ENCODE data around the gene HSPBP1. TPM values are rescaled to one million over a fixed set of nuclear protein-coding genes. Genes with fewer than 3 reads are reported as not detected.
"Not testable (repeated sequence)": the region's sequence is repeated elsewhere in the genome, so short reads cannot be mapped to it uniquely, and the experiment has no call there.

Gene HSPBP1
- total and polyA plus RNA-seq, 2 donors (not counting 3 experiments of a cell fraction or from before 2014, with no cell fraction given), result 30.4 to 47.5 TPM

DNA sequence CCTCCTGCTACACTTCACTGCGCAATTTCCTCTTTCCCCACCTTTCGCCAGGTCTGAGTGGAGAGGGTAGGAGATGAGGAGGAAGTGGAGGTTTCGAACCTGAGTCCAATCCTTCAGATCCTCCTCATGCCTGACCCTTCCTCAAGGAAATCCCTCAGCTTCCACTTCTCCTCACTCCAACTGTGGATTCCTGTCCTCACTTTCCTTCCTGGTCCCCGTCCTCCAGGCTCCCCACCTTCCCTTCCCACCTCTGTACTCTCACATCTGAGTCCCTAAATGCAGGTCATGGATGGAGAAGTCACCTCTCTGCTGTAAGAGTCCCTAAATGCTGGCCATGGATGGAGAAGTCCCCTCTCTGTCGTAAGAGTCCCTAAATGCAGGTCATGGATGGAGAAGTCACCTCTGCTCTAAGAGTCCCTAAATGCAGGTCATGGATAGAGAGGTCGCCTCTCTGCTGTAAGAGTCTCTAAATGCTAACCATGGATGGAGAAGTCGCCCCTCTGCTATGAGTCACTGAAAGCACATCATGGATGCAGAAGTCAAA, 54.4 kb downstream of the HSPBP1 start:
- BruUV-seq (replicated peaks), result no TSS peak
- dilution Hi-C loops (cut with MboI; ENCODE audit: extremely low pct_ligation_motif_present, low sequenced_read_pairs), result no loop called here
- no peak for TF ChIP-seq MYC (IDR thresholded peaks at IDR 0.05; ENCODE audit: low read depth, low read length)
- TF ChIP-seq EZH2 (IDR thresholded peaks at IDR 0.05; ENCODE audit: borderline replicate concordance, low read depth, low read length, severe bottlenecking), result no peak
- TF ChIP-seq, protein P1, sequence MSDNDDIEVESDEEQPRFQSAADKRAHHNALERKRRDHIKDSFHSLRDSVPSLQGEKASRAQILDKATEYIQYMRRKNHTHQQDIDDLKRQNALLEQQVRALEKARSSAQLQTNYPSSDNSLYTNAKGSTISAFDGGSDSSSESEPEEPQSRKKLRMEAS (IDR thresholded peaks at IDR 0.05; ENCODE audit: insufficient read depth, insufficient read length), result no peak
- no peak for TF ChIP-seq POLR2A (IDR thresholded peaks at IDR 0.05; ENCODE audit: low read depth, low read length)
- TF ChIP-seq POLR2AphosphoS5 (IDR thresholded peaks at IDR 0.05; ENCODE audit: insufficient read depth, low read depth, low read length), result no peak
- TF ChIP-seq GATA2 (IDR thresholded peaks at IDR 0.05; ENCODE audit: insufficient read depth, insufficient read length, low read depth, low read length), result no peak
- TF ChIP-seq FOS (IDR thresholded peaks at IDR 0.05; ENCODE audit: borderline replicate concordance, insufficient read depth, low read length), result no peak
- TF ChIP-seq JUN (IDR thresholded peaks at IDR 0.05; ENCODE audit: borderline replicate concordance, insufficient read depth, insufficient read length, low read depth), result no peak
- TF ChIP-seq, protein P2, sequence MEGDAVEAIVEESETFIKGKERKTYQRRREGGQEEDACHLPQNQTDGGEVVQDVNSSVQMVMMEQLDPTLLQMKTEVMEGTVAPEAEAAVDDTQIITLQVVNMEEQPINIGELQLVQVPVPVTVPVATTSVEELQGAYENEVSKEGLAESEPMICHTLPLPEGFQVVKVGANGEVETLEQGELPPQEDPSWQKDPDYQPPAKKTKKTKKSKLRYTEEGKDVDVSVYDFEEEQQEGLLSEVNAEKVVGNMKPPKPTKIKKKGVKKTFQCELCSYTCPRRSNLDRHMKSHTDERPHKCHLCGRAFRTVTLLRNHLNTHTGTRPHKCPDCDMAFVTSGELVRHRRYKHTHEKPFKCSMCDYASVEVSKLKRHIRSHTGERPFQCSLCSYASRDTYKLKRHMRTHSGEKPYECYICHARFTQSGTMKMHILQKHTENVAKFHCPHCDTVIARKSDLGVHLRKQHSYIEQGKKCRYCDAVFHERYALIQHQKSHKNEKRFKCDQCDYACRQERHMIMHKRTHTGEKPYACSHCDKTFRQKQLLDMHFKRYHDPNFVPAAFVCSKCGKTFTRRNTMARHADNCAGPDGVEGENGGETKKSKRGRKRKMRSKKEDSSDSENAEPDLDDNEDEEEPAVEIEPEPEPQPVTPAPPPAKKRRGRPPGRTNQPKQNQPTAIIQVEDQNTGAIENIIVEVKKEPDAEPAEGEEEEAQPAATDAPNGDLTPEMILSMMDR (IDR thresholded peaks at IDR 0.05; ENCODE audit: extremely low read depth in 1 of 2, insufficient read depth in 1 of 2, low read depth in 1 of 2, low read length in 2 of 2), result no peak
- H3K36me3 ChIP-seq (ENCODE audit: control insufficient read depth in 2 of 2, extremely low read depth in 1 of 2, insufficient read depth in 2 of 2, low read length in 2 of 2), result peaks cover 0 to 22% of the 10 kb centered on the region in 2 experiments
- no peak overlapping the region for H3K27ac ChIP-seq (ENCODE audit: insufficient read depth, low read depth, low read length)
- no peak overlapping the region for H3K9ac ChIP-seq (replicated peaks; ENCODE audit: extremely low read depth, insufficient read depth, low read length)
- H3K27me3 ChIP-seq (ENCODE audit: control insufficient read depth in 2 of 2, insufficient read depth in 2 of 2, low read length in 2 of 2), result no peaks in the 10 kb centered on the region
- no peaks in the 10 kb centered on the region for H3K9me1 ChIP-seq (replicated peaks; ENCODE audit: control insufficient read depth, extremely low read depth, insufficient read depth, low read length)
- H4K20me1 ChIP-seq (replicated peaks; ENCODE audit: control insufficient read depth, extremely low read depth, insufficient read depth, low read length), result no peaks in the 10 kb centered on the region
- DNase-seq (ENCODE audit: low read depth, low spot score), result no peak
- CTCF ChIA-PET, result no interaction called here
- intact Hi-C loops (cut with micrococcal nuclease), result no loop called here
- no peak overlapping the region for H3K4me3 ChIP-seq (replicated peaks in 1 of 3; ENCODE audit: insufficient read depth in 1 of 3, low read depth in 1 of 3, low read length in 3 of 3)
- no peak overlapping the region for H2AFZ ChIP-seq (ENCODE audit: low read depth, low read length)
- POLR2A ChIA-PET, result no interaction called here
- H3K4me1 ChIP-seq (ENCODE audit: control insufficient read depth, extremely low read depth, insufficient read depth, low read length), result no peaks in the 10 kb centered on the region
- H3K9me3 ChIP-seq (replicated peaks; ENCODE audit: control insufficient read depth, insufficient read depth, low read length), result no peaks in the 10 kb centered on the region
- H3K4me2 ChIP-seq (ENCODE audit: insufficient read depth, low read length), result no peak overlapping the region
- no peak for FAIRE-seq
- no peaks in the 10 kb centered on the region for H3K79me2 ChIP-seq (ENCODE audit: control insufficient read depth, insufficient read depth, low read length)

DNA sequence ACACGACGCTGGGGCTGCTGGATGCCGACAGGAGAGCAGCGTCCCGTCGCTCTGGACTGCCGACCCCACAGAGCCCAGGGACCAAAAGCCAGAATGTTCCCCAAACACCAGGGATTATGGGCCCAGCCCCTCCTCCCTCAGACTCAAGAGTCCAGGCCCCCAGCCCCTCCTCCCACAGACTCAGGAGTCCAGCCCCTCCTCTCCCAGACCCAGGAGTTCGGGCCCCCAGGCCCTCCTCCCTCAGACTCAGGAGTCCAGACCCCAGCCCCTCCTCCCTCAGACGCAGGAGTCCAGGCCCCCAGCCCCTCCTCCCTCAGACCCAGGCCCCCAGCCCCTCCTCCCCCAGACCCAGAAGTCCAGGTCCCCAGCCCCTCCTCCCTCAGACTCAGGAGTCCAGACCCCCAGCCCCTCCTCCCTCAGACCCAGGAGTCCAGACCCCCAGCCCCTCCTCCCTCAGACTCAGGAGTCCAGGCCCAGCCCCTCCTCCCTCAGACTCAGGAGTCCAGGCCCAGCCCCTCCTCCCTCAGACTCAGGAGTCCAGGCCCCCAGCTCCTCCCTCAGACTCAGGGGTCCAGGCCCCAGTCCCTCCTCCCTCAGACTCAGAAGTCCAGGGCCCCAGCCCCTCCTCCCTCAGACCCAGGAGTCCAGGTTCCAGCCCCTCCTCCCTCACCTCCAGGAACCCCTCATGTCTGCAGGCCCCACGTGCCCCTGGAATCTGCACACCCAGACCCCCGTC, 55.1 kb downstream of the HSPBP1 start:
- H3K27me3 ChIP-seq (ENCODE audit: control insufficient read depth in 2 of 2, insufficient read depth in 2 of 2, low read length in 2 of 2); H2AFZ ChIP-seq (ENCODE audit: low read depth, low read length); H3K27ac ChIP-seq (ENCODE audit: insufficient read depth, low read depth, low read length); intact Hi-C loops (cut with micrococcal nuclease); H3K9ac ChIP-seq (replicated peaks; ENCODE audit: extremely low read depth, insufficient read depth, low read length); H3K4me1 ChIP-seq (ENCODE audit: control insufficient read depth, extremely low read depth, insufficient read depth, low read length); BruUV-seq (replicated peaks); H4K20me1 ChIP-seq (replicated peaks; ENCODE audit: control insufficient read depth, extremely low read depth, insufficient read depth, low read length); H3K9me1 ChIP-seq (replicated peaks; ENCODE audit: control insufficient read depth, extremely low read depth, insufficient read depth, low read length); FAIRE-seq; POLR2A ChIA-PET; H3K4me3 ChIP-seq (replicated peaks in 1 of 3; ENCODE audit: insufficient read depth in 1 of 3, low read depth in 1 of 3, low read length in 3 of 3); DNase-seq (ENCODE audit: low read depth, low spot score); dilution Hi-C loops (cut with MboI; ENCODE audit: extremely low pct_ligation_motif_present, low sequenced_read_pairs); H3K9me3 ChIP-seq (replicated peaks; ENCODE audit: control insufficient read depth, insufficient read depth, low read length); H3K79me2 ChIP-seq (ENCODE audit: control insufficient read depth, insufficient read depth, low read length); H3K4me2 ChIP-seq (ENCODE audit: insufficient read depth, low read length); CTCF ChIA-PET: not testable (repeated sequence)
- peaks cover 0 to 17% of the 10 kb centered on the region in 2 experiments for H3K36me3 ChIP-seq (ENCODE audit: control insufficient read depth in 2 of 2, extremely low read depth in 1 of 2, insufficient read depth in 2 of 2, low read length in 2 of 2)
